Measurements from ENCODE around the gene PKN1.

The PKN1 gene

GRCh38 chr19:14405758-14406644 is 27.1 kb upstream of the PKN1 start:
- peak overlapping the region; percentile 85 for H3K27ac Mint-ChIP-seq
- peaks cover 22% of the 10 kb centered on the region for H3K4me1 Mint-ChIP-seq
- peak; percentile 95 for TF ChIP-seq CTCF (IDR thresholded peaks at IDR 0.05)
- H3K4me3 Mint-ChIP-seq = peak overlapping the region; percentile 81
- H3K9me3 Mint-ChIP-seq = no peaks in the 10 kb centered on the region
- peaks cover 17% of the 10 kb centered on the region for H3K36me3 Mint-ChIP-seq (ENCODE audit: low read depth)
- peak; percentile 99 for DNase-seq
- no peaks in the 10 kb centered on the region for H3K27me3 Mint-ChIP-seq (ENCODE audit: low read depth, poor library complexity)

- Mint-ChIP-seq H3K27ac (peak overlapping the region; percentile 51), H3K4me3 (no peak overlapping the region), H3K27me3 (ENCODE audit: low read depth, poor library complexity) (no peaks in the 10 kb centered on the region), H3K4me1 (peaks cover 17% of the 10 kb centered on the region), H3K36me3 (ENCODE audit: low read depth) (peaks cover 13% of the 10 kb centered on the region), H3K9me3 (no peaks in the 10 kb centered on the region)
- TF ChIP-seq CTCF (IDR thresholded peaks at IDR 0.05) = no peak
- no peak for DNase-seq
Measured at GRCh38 chr19:14406645-14407401, 26.3 kb upstream of the PKN1 start.

DNA sequence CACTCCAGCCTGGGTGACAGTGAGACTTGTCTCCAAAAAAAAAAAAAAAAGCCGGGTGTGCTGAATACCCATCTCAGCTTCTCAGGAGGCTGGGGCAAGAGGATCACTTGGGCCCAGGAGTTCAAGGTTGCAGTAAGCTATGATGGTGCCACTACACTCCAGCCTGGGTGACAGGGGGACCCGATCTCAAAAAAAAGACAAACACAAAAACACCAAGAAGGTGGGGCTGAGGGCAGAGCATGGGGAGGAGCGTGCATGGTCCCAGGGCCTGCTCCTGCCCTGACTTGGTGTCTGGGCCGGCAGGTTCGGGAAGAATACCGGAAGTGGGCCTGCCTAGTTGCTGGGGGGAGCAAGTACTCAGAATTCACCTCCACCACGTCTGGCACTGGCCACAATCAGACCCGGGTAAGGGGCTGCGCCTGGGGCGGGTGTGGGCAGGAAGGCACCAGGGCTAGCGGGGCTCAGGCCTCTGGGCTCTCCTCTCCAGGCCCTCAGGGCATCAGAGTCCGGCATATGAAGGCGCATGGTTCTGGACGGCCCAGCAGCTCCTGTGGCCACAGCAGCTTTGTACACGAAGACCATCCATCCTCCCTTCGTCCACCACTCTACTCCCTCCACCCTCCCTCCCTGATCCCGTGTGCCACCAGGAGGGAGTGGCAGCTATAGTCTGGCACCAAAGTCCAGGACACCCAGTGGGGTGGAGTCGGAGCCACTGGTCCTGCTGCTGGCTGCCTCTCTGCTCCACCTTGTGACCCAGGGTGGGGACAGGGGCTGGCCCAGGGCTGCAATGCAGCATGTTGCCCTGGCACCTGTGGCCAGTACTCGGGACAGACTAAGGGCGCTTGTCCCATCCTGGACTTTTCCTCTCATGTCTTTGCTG is 25.3 kb upstream of the PKN1 start:
- Mint-ChIP-seq H3K27me3 (ENCODE audit: low read depth, poor library complexity) (no peaks in the 10 kb centered on the region), H3K27ac (no peak overlapping the region), H3K36me3 (ENCODE audit: low read depth) (peaks cover 16% of the 10 kb centered on the region), H3K4me3 (no peak overlapping the region), H3K4me1 (peaks cover 17% of the 10 kb centered on the region), H3K9me3 (no peaks in the 10 kb centered on the region)
- DNase-seq = no peak
- TF ChIP-seq CTCF (IDR thresholded peaks at IDR 0.05) = no peak

GRCh38 chr19:14408491-14409145 is 24.5 kb upstream of the PKN1 start:
- peaks cover 24% of the 10 kb centered on the region for H3K4me1 Mint-ChIP-seq
- H3K4me3 Mint-ChIP-seq = no peak overlapping the region
- H3K9me3 Mint-ChIP-seq = no peaks in the 10 kb centered on the region
- peaks cover 22% of the 10 kb centered on the region for H3K36me3 Mint-ChIP-seq (ENCODE audit: low read depth)
- no peaks in the 10 kb centered on the region for H3K27me3 Mint-ChIP-seq (ENCODE audit: low read depth, poor library complexity)
- no peak overlapping the region for H3K27ac Mint-ChIP-seq
- no peak for TF ChIP-seq CTCF (IDR thresholded peaks at IDR 0.05)
- no peak for DNase-seq
